GM18867 (cell line): Measurements from ENCODE around the gene GNG7.
"Not testable (repeated sequence)": the region's sequence is repeated elsewhere in the genome, so short reads cannot be mapped to it uniquely, and the experiment has no call there.

Experiments used
- ATAC-seq: cut with Tn5 transposase; IDR thresholded peaks from one replicate; pipeline ENCODE4 v1.9.1; 2021; ENCODE audit warnings: mild to moderate bottlenecking, moderate library complexity; ENCODE audit not compliant: unreplicated experiment

Gene GNG7

DNA sequence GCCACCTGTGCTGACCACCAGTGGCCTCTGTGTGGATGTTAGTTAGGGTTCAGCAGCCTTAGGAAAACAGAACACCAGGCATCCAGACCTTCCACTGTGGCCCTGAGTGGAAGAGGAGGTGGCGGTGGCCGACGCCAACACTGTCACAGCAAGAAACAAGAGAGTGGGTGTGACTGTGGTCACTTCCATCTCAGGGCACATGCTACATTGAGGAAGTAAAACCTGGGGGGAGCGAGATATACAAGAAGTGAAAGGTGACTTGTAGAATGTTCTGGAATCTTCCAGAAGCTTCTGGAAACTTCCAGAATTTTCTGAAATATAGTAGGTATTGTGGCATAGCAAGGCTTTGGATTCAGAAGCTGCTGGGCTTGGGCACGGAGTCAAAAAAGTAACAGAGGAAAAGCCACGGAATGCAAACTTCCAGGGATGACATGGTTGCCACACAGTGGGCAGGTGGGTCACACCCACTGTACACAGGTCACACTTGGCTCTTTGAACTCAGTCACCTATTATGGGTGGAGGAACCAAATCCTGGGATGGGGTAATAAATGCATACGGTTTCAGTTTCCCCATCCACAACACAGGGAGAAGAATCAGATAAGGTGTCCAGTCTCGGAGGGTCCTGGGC, 24.3 kb downstream of the GNG7 start:
- ATAC-seq = peak; percentile 54

DNA sequence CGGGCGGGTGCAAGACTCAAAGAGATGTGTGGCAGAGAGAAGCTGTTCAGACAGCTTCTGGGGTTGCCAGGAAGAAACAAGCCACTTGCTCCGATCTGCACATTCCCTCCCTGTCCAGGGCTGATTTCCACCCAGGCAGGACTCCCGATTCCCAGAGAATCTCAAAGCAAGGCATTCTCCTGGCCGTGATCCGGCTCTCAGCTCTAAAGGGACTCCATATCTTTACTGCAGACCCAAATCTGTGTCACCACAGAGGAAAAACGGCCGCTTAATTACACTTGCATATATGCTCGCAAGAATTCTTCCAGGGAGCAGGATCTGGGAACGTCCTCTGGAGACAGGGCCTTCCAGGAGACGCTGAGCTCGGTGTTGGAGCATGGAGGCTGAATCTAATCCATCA, 25.7 kb downstream of the GNG7 start:
- no peak for ATAC-seq

DNA sequence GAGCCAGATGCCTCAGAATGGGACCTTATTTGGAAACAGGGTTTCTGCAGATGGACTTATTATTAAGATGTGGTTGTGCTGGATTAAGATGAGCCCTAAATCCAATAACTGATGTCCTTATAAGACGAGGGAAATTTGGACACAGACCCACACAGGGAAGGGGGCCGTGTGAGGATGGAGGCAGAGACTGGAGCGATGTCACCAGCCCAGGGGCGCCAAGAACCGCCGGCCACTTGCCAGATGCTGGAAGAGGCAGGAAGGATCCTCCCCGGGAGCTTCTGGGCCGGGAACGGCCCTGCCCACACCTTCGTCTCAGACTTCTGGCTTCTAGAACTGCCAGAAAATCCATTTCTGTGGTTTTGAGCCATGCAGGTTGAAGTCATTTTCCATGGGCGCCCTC, 26.6 kb downstream of the GNG7 start:
- ATAC-seq = no peak

DNA sequence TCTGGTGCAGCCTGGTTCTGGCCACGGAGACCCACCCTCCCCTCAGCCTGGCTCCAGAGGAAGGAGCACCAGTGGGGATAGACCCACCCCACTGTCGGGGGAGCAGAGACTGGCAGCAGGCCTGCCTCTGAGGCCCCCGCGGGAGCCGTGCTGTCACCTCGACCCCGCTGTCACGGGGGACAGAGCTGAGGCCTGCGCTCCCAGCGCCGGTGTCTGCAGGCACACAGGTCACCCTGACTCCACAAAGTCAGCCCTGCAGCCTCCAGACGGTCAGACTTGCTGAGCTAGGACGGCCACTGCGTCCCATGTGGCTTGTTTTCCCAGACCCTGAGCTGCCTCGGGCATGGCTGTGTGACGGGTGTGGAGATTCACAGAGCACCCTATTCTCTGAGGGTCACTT, 32.3 kb downstream of the GNG7 start:
- ATAC-seq = no peak

DNA sequence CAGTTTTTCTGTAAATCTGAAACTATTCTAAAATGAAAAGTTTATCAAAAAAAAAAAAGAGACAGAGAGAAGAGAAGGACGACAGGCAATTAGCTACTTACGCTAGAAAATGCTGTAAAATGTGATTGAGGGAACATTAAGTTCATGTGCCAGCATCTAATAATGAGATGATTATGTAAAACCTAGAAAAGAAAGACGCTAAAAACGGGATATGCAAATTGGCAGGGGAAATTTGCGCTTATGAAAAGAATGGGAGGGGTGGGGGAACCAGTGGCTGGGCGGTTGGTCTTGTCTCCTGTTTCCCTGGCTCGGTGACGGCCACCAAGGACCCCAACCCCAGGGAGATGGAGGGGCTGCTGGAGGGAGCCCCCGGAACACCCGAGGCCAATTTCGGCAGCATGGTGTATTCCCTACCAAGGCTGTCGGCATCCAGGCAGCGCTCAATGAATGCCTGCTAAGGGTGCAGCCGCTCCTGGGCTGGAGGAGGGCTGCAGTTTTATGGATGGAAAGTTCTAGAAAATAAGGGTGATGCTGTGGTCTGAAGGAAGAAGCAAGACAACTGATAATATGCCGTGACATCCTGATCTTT, 34.2 kb downstream of the GNG7 start:
- ATAC-seq = no peak

DNA sequence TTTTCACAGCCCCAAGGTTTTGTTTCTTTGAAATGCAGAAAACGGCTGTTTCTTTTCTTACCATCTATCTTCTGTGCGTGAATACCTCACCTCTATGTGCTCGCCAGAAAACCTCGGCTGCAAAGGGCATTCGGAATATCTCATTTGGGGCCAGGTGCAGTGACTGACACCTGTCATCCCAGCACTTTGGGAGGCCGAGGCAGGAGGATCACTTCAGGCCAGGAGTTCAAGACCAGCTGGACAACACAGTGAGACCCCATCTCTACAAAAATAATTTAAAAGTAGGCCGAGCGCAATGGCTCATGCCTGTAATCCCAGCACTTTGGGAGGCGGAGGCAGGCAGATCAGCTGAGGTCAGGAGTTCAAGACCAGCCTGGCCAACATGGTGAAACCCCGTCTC, 35.1 kb downstream of the GNG7 start:
- not testable (repeated sequence) for ATAC-seq

DNA sequence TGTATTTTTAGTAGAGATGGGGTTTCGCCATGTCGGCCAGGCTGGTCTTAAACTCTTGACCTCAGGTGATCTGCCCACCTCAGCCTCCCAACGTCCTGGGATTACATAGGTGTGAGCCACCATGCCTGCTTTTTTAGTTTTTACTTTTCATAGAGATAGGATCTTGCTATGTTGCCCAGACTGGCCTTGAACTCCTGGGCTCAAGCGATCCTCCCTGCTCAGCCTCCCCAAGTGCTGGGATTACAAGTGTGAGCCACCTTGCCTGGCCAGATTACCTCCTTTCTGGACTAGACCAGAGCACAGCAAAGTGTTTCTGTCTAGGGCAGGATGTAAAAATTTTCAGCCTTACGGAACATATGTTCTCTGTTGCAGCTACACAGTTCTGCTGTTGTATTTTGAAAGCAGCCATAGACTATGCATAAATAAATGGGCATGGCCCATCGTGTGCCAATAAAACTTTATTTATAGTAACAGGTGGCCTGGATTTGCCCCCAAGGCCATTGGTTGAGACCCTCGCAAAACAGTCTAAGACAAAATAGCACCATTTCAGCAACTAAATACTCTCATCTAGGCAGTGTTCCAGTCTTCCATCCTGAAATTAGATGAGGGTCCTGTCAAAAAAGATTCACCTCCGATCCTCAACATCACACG, 36.0 kb downstream of the GNG7 start:
- no peak for ATAC-seq

DNA sequence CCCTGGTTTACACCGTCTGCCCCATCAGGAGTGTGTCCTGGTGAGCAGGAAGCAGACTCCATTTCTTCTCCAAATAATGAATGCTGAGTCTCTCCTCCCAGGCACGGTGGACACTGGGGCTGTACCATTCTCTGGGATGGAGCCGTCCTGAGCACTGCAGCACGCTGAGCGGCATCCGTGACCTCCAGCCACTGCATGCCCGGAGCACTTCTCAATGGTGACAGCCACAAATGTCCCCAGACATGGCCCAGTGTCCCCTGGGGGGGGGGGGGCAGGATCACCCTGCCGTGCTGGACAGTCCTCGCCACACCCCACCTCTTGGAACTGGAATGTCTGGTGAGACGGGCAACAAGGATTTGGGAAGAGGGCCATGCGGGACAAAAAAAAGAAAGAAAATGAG, 37.4 kb downstream of the GNG7 start:
- ATAC-seq = no peak

DNA sequence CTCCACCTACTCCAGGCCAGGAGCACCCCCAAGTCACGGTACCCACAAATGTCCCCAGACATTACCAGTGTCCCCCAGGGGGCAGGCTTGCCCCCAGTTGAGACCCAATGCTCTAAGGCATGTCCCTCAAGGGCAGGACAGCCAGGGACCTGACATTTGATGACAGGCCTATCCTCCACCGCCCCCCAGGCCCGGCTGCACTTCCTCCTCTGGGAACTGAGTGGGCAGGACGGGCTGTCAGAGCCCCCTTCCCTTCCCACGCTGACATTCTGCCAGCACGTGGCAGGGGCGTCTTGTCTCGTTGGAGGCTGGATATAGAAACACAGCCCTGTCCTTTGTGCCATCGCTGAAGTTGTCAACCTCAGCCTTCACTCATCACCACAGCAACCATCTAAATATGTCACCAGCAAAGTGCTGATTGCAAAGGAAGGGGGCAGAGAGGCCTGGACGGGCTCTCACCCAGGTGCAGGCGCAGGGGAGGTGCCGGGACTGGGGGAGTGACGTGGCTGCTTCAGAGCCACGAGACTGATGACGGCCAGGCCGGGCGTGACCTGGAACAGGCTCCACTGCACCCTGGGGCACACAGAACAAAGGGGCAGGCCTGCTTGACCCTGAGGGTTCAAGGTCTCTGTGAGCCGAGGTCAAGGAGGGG, 38.4 kb downstream of the GNG7 start:
- peak; percentile 75 for ATAC-seq

DNA sequence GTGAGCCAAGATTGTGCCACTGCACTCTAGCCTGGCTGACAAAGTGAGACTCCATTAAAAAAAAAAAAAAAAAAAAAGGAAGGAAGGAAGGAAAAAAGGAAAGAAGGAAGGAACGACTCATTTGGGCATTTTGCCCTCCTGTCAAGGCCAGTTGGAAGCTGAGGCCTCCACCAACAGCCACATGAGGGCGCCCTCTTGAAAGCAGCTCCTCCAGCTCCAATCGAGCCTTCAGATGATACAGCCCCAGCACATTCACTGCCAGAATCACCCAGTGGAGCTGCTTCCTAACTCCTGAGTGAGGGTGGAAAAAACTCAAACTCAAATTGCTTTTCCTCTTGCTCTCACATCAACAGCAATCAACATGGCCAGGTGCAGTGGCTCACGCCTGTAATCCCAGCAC, 40.9 kb downstream of the GNG7 start:
- no peak for ATAC-seq

DNA sequence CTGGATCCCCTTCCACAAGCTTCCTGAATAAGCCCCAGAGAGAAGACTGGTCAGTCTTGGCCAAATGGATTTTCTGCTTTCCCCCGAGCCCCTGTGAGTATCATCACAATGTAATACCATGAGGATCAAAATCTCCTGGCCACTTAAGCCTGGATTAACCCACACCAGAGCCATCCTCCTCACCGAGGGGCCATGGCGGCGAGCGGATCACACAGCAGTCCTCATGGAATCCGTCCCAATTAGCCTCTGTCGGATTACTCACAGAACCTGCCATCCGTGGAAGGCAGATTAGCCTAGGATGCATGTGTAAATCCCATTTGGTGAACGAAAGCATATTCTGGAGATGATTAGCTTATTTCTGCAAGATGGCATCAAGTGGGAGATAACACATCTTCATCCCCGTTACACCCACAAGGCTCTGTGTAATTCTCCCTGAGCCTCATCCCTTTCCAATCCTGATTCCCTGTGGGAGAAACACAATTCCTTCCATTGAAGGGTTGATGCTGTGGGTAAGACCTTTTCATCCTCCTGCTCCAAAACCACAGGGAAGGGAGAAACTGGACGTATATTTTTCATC, 42.5 kb downstream of the GNG7 start:
- no peak for ATAC-seq

DNA sequence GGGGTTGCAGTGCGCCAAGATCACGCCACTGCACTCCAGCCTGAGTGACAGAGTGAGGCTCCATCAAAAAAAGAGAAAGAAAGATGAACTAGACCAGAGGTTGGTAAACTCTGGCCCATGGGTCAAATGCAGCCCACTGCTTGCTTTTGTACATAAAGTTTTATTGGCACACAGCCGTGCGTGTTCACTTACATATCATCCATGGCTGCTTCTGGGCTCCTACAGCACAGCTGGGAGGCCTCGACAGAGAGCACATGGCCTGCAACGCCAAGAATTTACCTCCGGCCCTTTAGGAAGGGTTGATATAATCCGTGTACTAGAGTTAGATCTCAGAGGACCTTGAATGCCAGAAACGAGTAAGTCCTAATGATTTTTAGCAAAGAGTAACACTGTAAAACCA, 46.0 kb downstream of the GNG7 start:
- no peak for ATAC-seq

DNA sequence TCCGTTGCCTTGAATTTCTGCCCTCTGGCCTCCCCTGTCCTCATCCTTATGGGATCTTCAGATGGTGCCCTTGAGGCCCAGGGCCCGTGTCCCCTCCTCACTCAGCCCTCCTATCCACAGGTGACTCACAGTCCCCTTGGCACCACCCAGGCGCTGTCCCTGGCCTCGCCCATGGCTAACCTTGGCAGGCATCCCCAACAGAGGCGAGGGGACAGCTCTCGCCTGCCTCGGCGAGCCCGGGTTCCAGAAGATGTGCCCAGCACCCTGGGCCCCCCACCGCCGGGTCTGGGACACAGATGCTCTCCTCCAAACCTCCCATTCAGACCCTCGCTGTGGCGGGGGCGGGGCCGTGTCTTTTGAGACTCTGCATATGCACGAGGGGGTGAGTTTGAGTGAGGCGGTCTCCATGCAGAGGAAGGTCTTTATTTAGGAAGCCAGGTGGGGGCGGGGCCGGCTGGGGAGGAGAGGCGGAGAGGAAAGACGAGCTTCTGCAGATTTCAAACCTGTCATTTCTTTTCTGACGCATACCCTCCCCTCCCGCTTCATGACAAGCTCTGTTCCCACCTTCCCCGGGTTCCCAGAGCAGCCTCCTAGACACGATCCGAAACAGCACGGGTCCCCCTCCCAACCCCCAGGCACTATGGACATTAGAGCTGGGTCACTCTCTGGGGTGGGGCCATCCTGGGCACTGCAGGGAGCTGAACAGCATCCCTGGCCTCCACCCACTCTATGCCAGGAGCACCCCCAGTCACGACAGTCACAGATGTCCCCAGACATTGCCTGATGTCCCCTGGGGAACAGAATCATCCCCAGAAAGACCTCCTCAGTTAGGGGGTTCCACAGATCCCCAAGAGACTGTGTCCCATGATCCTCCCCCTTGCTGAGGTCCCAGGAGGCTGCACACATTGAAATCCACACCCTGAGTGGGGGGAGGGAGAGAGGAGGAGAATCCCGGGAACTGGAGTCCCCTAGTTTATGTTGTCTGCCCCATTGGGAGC, 48.5 kb downstream of the GNG7 start:
- ATAC-seq = no peak

DNA sequence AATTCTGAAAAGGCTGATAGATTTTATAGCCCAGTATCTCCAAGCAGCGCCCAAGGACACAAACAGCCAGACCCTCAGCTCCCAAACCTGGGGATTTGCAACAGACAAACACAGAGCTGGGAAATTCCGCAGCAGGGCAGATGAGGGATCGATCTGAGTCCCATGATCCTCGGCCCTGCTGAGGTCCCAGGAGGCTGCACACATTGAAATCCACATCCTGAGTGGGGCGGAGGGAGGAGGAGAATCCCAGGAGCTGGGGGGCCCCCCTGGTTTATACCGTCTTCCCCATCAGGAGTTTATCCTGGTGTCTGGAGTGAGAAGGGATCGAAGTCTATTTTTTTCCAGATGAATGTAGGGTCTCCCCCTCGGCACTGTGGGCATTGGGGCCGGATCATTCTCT, 49.3 kb downstream of the GNG7 start:
- ATAC-seq = no peak

DNA sequence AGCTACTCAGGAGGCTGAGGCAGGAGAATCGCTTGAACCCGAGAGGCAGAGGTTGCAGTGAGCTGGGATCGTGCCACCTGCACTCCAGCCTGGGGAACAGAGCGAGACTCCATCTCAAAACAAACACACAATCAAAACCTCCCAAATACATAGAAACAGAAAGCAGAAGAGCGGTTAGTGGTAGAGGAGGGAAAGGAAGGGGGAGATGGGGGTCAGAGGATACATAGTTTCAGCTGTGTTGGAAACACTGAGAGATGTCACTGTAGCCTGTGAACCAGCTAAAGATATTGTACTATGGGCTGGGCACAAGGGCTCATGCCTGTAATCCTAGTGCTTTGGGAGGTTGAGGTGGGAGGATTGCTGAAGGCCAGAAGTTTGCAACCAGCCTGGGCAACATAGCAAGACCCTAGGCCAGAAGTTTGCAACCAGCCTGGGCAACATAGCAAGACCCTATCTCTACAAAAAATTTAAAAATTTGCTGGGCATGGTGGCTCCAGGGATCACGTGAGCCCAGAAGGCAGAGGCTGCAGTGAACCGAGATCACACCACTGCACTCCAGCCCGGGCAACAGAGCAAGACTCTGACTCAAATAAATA, 49.9 kb downstream of the GNG7 start:
- ATAC-seq = no peak

DNA sequence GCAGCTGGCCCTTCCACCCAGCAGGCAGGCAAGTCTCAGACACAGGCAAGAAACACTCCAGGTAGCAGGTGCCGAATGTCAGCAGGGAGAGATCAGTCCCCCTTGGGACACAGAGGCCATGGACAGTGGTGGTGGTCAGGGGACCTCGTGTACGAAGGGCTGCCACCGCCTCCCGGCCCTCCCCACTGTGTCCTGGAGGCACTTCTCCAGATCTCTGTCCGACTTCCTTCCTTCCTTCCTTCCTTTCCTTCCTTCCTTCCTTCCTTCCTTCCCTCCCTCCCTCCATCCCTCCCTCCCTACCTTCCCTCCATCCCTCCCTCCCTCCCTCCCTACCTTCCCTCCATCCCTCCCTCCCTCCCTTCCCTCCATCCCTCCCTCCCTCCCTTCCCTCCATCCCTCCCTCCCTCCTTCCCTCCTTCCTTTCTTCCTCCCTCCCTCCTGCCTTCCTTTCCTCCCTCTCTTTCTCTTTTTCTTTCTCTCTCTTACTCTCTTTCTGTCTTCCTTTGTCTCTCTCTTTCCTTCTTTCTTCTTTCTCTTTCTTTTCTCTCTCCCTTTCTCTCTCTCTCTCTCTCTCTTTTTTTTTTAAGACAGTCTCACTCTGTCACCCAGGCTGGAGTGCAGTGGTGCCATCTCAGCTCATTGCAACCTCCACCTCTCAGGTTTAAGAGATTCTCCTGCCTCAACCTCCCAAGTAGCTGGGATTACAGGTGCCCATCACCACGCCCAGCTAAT, 51.3 kb downstream of the GNG7 start:
- not testable (repeated sequence) for ATAC-seq

DNA sequence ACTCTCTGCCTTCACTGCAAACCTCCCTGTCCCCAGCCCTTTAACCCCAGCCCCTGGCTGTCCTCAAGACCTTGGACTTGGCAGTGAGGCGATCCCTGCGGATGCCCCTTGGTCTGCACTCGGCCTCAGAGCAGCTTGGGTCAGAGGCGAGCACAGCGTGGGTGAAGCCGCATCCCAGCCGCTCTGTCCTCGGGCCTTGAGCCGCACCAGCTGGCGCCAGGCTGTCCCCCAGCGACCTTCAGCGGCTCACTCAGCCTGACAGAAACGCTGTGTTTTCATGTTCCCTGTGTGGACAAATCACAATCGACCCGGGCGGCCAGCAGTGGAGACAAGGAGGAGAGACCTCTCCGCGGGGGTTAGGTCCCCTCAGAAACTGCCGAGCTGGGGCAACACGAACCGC, 52.0 kb downstream of the GNG7 start:
- ATAC-seq = no peak

DNA sequence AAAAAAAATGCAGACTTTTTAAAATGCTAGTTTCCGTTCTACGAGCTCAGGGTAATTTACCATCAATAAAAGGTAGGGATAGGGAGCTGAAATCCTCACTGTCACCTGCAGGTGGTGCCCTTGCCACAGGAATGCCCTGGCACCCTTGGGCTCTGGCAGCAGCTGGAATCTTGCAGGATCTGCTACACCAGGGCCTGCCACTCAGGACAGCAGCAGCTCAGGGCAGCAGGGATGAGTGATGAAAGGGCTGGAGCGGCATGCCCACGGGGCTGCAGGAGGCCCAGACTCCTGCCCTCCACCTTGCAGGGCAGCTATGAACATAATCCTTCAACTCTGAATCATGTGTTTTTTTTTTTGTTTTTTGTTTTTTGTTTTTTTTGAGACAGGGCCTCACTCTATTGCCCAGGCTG, 54.0 kb downstream of the GNG7 start:
- no peak for ATAC-seq

DNA sequence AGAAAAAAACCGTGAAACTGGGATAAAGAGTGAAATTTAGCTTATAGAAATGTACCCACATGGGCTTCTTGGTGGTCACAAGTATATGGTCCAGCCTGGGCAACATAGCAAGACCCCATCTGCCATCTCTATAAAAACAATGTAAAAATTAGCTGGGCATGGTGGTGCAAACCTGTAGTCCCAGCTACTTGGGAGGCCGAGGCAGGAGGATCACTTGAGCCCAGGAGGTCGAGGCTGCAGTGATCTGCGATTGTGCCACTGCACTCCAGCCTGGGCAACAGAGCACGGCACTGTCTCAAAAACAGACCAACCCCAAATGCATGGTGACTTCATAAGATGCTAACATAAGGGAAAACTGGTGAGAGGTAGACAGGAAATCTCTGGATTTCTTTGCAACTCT, 54.4 kb downstream of the GNG7 start:
- ATAC-seq = no peak
